GM19455 (cell line): ENCODE data around the gene CORO2B.
"Not testable (repeated sequence)": the region's sequence is repeated elsewhere in the genome, so short reads cannot be mapped to it uniquely, and the experiment has no call there.

Experiments
- ATAC-seq: cut with Tn5 transposase; IDR thresholded peaks from one replicate; pipeline ENCODE4 v1.9.1; 2021; ENCODE audit not compliant: unreplicated experiment

Gene CORO2B

DNA sequence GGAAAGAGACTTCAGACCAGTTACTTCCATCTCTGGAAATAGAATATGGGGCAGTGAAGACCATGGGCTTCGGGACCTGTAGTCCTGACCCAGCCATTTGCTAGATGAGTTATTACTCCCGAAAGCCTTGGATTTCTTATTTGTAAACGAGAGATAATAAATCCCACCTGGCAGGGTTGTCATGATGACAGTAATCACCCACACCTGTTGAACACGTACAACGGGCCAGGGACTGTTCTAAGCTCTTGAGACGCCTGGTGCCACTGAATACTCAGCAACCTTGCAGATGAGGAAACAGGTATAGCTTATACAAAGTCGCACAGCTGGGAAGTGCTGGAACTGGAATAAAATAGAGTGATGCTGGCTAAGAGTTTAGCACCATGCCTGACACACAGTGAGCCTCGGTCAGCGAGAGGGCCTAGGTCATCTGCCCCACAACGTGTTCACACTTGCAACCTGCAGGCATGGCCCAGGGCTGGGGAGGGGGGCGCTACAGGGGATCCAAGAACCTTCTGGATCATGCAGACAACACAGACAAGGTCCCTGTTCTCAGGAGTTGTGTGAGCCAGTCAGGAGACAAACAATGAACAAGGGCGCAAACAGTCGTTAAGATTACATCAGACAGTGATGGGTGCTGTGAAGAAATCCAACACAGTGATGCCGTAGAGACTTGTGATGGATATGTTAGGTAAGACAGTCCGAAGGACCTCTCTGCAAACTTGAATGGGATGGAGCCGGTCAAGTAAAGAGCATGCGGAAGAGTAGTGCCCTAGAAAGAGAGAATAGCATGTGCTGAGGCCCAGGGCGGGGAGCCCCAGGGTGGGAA lies 89.2 kb downstream of the CORO2B start:
- ATAC-seq = no peak

DNA sequence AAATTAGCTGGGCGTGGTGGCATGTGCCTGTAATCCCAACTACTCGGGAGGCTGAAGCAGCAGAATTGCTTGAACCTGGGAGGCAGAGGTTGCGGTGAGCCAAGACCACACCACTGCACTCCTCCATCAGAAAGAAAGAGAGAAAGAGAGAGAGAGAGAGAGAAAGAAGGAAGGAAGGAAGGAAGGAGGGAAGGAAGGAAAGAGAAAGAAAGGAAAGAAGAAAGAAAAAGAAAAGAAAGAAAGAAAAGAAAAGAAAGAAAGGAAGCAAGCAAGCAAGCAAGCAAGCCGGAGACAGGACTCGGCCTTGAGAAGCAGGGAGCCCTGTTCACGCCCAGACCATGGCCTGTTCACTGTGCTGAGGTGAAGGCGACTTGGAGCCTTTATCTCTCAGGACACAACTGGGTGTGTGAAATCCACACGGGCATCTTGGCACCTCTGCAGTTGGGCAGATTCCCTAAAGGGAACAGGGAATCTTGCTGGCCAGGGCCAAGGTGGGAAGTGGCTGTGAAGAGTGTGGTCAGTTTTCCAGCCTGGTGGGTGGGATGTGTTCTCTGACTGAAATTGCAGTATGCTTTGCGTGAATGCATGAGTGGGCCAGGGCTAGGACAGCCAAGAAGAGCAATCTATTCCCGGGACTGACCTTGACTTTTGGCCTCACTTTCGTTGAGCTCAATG lies 90.3 kb downstream of the CORO2B start:
- no peak for ATAC-seq

DNA sequence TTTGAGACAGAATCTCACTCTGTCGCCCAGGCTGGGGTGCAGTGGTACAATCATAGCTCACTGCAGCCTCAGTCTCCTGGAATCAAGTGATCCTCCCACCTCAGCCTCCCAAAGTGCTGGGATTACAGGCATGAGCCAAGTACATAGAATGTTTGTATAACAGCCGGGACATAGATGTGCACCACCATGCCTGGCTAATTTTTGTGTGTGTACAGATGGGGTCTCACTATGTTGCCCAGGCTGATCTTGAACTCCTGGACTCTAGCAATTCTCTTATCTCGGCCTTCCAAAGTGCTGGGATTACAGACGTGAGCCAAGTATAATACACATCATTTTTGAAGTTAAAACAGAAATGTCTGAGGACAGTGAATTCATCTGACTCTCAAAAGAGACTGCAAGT lies 93.5 kb downstream of the CORO2B start:
- no peak for ATAC-seq

- no peak for ATAC-seq
These were observed 94.0 kb downstream of the CORO2B start for GRCh38 chr15:68672781-68673205.

DNA sequence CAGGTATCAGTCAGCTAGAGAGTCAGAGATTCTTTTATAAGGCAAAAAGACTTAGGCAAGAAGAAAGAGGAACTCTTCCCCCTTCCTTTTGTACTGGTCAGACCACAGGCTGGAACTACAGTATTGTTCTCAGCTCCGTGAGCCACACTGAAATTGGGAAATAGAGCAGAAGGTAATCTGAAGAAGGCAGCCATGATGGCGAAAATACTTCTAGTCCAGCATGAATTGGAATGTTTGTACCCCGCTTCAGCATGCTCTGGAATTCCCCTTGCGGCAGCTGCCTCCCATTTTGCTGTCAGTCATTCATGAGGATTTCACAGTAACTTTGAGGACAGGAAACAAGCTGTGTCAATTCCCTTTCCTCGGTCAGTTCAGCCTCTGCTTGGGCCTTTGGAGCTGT lies 96.2 kb downstream of the CORO2B start:
- ATAC-seq = no peak

GRCh38 chr15:68676011-68676605 lies 97.3 kb downstream of the CORO2B start:
- no peak for ATAC-seq

- ATAC-seq = no peak
These were observed 98.1 kb downstream of the CORO2B start for GRCh38 chr15:68676926-68677325.

GRCh38 chr15:68677996-68678395 lies 99.2 kb downstream of the CORO2B start:
- ATAC-seq = no peak

GRCh38 chr15:68678746-68679145 lies 100.0 kb downstream of the CORO2B start:
- ATAC-seq = no peak

DNA sequence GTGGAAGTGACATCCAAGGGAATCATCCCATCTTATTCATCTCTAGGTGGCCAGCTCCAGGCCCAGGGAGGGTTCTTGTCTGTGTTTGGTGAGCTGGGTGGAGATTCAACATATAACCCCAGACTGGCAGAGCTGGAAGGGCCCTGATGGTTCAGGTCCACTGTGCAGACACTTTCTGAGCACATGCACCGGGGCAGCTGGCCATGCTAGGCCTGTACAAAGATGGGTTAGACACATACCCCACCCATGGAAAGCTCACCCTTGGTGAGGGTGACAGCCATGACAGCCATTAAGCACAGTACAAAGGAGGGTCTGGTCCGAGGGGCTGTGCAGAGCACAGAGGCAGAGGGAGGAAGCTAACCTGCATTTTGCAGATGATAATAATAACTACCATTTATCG lies 100.4 kb downstream of the CORO2B start:
- no peak for ATAC-seq

- no peak for ATAC-seq
These were observed 101.2 kb downstream of the CORO2B start for GRCh38 chr15:68679961-68680371.

GRCh38 chr15:68680756-68681155 lies 102.0 kb downstream of the CORO2B start:
- not testable (repeated sequence) for ATAC-seq

DNA sequence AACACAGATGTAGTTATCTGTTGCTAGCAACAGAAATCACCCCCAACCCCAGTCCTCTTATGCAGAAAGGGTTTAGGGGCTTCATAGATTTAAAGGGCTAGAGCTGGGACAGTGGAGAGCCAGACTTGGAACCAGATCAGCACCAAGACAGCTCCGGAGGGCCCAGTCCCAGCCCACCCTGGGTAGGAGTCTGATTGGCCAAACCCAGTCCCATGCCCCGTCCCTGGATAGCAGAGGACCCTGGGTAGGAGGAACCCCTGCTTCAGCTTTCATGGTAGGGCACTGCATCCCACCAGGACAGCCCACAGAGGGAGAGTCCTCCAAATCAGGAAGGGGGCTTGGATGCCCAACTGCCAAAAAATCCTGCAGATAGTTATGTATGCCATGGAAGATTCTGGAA lies 103.0 kb downstream of the CORO2B start:
- no peak for ATAC-seq

- ATAC-seq = no peak
These were observed 103.5 kb downstream of the CORO2B start for GRCh38 chr15:68682330-68682729.

GRCh38 chr15:68683026-68683425 lies 104.2 kb downstream of the CORO2B start:
- no peak for ATAC-seq

- ATAC-seq = no peak
These were observed 104.8 kb downstream of the CORO2B start for GRCh38 chr15:68683551-68683950.

DNA sequence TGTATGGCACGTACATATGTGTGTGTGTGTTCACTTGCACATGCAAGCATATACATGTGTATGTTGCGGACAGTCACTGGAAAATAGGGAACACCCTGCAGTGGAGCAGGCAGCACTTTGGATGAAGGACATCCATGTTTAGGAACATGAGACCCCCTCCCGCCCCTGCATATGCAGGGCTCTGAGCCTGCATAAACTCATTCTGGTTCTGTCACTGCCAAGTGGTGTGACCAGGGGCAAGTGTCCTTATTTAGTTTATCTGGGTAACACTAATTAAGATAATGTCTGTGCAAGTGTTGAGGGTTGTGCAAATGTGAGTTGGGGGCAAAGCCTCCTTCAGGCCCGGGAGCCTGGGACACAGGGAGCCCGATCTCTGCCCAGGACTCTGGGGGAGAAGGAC lies 105.7 kb downstream of the CORO2B start:
- ATAC-seq = no peak

GRCh38 chr15:68687136-68687735 lies 108.4 kb downstream of the CORO2B start:
- ATAC-seq = no peak

DNA sequence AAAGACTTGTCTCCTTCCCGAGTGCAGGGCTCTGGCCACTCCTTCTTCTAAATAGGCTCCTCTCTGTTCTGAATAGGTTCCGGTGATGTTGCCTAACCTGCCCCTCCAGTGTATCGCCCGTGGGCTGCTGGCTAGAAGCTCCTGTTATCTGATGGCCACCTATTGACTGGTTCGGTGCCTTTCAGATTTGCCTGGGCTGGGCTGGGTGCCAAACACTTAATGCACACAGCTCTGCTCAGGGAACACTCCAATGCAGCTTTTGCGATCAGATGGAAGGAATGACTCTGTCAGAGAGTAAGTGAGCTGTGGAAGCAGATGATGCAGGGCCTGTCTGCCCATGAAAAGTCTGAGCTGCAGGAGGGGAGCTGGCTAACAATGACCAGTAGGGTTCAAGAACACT lies 112.9 kb downstream of the CORO2B start:
- ATAC-seq = no peak

DNA sequence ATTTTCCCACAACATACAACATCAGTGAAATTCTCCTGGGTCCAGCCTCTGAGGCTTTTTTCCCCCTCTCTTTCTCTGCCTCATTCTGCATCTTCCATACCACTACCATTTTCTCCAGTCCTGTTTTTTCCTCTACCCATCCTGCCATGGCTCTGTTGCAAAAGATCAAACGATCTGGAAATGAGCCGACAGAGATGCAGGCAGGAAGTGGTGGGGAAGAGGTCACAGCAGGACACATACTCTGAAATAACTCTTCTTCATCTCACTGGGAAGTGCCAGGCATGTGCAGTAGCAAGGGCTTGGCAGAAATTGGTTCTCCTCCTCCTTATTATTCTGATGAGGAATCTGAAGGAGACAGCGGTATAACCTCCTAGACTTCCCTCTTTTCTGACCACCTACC lies 114.3 kb downstream of the CORO2B start:
- no peak for ATAC-seq

GRCh38 chr15:68694111-68694510 lies 115.3 kb downstream of the CORO2B start:
- no peak for ATAC-seq
